ENCODE data around the gene BACH2.
"Not testable (repeated sequence)": the region's sequence is repeated elsewhere in the genome, so short reads cannot be mapped to it uniquely, and the experiment has no call there.

BACH2 gene

DNA sequence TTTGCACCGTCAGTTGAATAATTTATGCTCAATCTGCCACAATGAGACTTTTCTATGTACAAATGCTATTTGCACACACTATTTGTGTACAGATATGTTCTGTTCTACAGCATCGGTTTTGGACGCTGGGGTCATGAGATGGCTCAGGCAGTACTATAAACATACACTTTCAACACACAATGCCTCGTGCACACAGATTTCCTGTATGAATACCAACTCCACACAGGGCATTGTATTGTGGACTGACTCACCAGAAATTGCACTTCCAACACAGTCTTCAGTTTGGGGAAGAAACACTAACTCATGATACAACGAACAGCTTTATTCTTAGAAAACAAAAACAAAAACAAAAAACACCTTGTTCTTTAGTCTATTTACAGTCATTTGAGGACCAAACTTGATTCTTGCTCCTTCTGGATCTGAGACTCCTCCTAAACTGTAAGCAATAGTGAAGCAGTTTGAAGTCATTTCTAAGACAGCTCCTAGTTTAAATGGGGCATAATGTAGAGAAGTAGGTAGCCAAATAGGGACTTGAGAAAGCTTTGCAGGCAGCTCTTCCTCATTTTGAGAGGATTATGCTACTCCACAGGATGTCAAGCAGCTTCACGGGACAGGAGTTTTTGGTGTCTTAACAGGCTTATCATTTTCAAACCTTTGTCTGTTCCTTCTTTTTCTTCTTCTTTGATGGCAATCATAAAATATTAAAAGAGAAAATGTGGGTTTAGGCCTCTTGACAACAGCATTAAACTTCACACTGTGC is 368.7 kb downstream of the BACH2 start:
- DNase-seq: no peak

DNA sequence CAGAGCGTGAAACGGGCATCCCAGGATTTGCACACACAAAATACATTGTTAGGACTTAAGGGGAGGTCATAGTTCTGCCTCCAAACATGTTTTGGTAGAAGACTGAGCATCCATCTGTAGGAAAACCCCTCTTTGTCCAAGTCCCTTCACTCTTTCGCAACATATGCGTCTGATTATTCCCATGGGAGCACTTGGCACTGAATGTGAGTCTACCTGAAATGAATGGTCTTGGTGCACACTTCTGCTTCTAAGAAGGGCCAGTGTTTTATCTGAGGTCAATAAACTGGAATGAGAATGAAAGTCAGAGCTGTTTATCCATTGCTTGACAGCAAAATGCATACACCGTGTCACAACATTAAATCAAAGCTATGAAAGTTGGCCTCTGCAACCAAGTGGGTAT is 369.4 kb downstream of the BACH2 start:
- no peak for DNase-seq

DNA sequence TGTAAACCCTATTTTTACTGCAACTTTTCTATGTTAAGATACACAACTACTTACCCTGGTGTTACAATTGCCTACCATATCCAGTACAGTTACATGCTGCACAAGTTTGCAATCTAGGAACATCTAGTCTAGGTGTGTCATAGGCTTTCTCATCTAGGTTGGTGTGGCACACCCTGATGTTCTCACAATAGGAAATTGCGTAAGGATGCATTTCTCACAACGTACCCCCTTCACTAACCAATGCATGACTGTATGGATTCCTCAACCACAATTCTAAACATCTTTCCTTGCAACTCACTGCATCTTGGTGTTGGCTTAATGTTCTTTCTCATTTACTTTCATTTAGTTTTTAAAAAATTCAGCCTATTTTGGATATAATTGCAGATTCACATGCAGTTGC is 370.8 kb downstream of the BACH2 start:
- no peak for DNase-seq

DNA sequence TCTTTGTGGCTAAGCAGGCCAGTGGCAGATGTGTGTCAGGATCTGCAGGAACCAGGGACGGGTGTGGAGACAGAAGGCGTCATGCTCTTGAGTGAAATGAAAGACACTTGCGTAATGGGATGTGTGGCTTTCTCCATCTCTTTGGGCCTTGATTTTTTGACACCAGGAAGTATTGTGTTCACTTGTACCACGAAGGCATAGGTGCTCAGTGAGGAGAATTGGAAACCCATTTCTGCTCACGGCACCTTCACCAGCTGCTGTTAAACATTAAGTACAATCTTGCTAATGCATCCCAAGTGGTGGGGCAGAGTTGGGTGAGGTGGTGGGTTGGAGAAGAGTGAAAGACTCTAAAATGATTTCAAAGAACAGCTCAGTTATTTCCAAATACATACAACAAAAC is 372.4 kb downstream of the BACH2 start:
- no peak for DNase-seq

DNA sequence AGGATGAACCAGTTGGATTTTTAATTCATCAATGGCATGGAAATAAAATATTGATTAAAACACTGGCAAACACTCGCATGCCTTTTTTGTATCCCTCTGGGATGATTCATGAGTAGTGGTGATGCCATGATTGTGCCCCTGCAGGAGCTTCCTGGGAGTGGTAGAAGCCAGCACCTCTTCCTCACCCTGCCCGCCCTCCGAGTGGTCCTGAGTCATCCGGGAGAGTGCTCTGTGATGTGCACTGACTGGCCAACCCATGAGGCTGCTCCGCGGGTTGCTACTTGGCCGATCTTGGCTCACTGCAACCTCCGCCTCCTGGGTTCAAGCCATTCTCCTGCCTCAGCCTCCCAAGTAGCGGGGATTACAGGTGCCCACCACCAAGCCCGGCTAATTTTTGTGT is 375.0 kb downstream of the BACH2 start:
- DNase-seq: no peak

DNA sequence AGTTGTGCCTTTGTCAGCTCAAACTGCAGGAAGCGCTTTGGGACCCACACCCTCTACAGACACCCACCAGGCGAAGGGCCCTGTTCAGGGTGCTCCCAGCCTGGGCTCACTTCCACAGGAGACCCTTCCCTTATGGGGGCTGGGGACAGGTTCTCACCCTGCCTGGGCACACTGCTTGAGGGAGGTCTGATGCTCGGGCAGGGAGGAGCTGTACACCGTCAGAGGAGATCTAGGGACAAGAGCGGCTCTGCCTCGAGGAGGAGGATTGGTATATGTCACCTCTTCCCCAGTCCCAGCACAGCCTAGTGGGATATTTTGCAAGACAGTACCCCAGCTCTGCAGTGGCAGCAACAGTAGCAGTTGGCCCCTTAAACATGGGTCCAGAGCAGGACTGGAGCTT is 375.4 kb downstream of the BACH2 start:
- DNase-seq: no peak

DNA sequence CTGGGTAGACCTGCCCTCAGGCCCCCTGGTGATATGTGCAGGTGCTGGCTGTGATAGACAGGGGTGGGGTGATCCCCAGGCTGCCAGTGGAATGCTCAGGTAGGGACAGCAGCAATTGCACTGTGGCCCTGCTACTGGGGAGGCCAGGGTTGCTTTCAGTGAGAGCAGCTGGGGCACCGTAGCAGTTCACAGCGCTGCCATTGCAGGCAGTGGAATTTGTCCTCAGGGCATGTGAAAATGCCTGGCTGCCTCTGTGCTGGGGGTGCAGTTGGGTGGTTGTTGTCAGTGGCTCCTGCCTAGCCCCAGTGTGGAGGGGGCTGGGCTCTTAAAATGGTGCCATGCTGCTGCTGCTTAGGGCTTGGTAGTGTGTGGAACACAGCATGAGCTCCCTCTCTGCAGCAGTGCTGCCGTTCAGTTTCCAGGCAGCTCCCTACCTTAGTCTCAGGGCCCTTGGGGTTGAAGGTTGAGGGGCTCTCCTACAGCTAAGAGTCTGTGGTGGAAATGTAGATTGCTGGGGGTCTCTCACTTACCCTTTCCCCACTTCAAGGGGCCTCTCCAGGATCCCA is 378.8 kb downstream of the BACH2 start:
- DNase-seq: no peak

DNA sequence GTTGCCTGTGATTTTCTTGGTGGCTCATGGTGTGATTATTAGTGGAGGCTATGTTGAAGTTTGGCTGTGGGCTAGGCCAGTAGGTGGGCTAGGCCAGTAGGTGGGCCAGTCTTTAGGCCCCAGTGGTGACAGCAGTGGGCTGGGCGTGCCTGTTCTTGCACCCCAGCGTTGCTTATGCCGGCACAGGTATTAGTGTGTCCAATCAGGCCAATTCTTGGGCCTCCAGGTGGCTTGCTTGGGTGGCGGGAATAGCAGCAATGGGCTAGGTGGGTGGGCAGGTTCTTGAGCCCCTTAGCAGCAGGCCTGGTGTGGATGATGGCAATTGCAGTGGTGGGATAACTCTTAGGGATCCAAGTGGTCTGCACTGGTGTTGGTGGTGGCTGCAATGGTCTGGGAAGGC is 379.4 kb downstream of the BACH2 start:
- DNase-seq: no peak

DNA sequence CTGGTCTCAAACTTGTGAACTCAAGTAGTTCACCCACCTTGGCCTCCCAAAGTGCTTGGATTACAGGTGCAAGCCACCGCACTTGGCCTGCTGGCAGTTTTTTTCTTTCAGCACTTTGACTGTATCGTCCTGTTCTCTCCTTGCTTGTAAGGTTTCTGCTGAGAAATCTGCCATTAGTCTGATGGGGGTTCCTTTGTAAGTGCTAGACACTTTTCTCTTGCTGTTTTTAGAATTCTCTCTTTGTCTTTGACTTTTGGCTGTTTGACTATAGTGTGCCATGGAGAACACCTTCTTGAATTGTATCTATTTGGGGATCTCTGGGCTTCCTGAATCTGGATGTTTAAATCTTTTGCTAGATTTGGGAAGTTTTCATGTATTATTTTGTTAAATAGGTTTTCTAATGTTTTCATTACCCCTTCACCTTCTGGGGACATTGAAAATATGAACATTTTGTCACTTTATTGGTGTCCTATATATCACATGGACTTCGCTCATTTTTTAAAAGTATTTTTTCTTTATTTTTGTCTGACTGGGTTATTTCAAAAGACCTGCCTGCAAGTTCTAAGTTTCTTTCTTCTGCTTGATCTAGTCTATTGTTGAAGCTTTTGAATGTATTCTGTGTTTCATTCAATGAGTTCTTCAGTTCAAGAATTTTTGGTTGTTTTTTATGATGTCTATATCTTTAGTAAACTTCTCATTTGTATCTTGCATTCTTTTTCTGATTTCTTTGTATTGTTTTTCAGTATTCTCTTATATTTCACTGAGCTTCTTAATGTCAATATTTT is 380.3 kb downstream of the BACH2 start:
- DNase-seq: no peak

DNA sequence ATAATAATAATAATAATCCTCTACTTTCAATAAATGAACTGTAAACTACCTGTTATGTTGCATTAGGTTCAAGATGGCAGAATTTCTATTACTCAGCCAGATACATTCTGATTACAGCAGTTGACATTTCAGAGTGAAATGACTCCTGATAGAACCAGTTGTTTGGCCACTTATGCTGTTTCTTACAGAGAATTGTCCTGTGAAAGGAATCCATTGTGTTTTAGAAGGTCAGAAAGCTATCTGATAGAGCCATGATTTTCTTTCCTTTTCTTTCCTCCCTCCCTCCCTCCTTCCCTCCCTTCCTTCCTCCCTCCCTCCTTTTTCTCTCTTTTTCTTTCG is 385.8 kb downstream of the BACH2 start:
- no peak for DNase-seq

DNA sequence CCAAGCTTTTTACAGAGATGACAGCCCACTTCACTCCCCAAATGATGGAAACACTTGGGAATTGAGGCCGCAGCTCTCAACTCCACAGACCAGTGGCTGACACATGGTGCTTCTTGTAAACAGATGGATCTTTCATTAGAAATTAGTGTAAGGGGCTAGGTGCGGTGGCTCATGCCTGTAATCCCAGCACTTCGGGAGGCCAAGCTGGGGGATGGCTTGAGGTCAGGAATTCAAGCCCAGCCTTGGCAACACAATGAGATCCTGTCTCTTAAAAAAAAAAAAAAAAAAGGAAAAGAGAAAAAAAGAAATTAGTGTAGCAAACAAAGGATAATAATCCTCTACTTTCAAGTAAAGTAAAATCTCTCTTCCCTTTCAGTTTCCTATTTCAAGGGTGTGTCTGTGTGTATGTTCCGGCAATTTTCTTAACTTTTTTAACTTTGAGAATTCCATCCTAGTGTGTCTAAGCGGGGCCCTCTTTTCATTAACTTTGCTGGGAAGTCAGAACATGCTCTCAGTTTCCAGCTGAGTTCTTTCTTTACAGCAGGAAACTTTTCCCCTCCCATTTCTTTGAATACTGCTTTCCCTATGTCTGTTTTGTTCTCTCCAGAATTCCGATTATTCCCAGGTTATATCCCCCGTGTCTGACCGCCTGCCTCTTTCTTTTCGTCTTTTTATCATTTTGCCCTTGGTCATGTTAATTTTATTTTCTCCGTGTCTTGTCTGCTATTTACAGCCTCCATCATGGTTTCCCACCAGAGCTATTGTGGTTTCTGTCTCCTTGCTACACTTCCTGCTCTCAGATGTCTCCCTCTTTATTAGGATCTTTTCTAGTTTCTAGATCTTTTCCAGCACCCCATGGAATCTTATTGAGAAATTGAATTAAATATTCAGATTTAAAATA is 386.4 kb downstream of the BACH2 start:
- DNase-seq: not testable (repeated sequence)

DNA sequence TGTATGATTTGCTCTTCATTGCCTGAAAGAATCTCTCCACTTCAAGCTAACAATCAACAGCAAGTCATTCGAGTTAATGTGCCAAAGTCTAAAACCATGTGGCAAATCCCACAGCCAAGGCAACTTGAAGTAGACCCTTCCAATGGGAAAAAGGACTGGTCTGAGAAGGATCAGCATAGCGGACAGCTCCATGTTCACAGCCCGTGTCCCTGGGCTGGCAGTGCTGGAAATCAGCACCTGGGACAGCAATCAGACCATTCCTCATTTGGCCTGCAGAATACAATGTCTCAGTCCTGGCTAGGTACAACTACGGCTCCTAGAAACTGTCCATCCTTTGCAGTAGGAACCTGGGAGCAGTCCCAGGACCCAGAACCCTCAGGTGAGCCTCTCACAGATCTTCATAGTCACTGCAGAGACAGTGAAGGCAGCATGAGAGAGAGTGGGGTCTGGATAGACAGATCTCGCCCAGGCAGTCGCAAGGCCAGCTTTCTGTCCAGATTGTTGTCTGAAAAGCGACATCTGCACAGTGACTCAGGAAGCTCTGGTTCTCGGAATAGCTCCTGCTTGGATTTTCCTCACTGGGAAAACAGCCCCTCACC is 401.3 kb downstream of the BACH2 start:
- DNase-seq: no peak

DNA sequence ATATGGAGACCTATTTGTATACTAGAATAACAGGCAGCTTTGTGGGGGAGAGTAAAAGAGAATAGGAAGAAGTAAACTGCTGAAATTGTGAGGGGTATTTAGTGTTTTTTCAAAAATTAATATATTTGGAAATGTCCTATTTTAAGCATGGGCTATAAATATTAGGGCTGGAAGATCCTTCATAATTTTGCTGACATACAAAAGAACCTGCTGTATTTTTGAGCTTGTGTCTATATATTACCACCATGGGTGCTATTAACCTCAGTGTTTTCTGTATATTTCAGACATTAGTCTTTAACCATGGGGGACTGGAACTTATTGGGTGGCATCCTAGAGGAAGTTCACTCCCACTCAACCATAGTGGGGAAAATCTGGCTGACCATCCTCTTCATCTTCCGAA is 402.5 kb downstream of the BACH2 start, which contains the start of gene GJA10:
TSS of gene GJA10 (plus strand) at position 301 of the 400 bp plus-strand sequence. CDS start at position 301, 0 bp downstream.
- no peak for DNase-seq

DNA sequence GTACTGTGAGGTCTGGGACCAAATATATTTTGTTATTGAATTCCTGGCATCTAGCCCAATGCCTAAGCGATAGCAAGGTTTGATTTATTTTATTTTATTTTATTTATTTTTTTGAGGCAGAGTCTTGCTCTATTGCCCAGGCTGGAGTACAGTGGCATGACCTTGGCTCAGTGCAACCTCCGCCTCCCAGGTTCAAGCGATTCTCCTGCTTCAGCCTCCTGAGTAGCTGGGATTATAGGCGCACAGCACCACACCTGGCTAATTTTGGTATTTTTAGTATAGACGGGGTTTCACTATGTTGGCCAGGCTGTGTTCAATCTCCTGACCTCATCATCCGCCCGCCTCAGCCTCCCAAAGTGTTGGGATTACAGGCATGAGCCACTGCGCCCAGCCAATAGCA is 404.1 kb downstream of the BACH2 start:
- not testable (repeated sequence) for DNase-seq

DNA sequence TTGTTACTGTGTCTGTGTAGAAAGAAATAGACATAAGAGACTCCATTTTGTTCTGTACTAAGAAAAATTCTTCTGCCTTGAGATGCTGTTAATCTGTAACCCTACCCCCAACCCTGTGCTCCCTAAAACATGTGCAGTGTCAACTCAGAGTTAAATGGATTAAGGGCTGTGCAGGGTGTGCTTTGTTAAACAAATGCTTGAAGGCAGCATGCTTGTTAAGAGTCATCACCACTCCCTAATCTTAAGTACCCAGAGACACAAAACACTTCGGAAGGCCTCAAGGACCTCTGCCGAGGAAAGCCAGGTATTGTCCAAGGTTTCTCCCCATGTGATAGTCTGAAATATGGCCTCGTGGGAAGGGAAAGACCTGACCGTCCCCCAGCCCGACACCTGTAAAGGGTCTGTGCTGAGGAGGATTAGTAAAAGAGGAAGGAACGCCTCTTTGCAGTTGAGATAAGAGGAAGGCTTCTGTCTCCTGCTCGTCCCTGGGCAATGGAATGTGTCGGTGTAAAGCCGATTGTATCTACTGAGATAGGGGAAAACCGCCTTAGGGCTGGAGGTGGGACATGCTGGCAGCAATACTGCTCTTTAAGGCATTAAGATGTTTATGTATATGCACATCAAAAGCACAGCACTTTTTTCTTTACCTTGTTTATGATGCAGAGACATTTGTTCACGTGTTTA is 405.7 kb downstream of the BACH2 start:
- DNase-seq: not testable (repeated sequence)

DNA sequence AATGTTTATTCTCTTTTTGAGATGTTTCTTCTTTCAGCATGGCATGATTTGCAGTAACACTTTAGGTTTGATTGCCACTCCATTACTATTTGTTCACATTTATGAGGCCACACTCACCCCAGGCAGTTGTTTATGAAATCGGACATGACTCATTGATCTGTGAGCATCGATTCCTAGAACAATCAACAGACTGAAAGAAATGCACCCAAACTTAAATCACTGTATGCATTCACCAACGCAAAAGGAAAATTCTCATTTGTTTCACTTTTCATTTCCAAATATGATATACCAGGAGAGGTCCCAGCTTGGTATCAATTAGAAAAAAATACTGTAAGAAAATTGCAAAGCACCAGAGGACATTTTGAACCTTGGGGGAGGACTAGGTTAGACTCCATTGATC is 407.8 kb downstream of the BACH2 start:
- no peak for DNase-seq

DNA sequence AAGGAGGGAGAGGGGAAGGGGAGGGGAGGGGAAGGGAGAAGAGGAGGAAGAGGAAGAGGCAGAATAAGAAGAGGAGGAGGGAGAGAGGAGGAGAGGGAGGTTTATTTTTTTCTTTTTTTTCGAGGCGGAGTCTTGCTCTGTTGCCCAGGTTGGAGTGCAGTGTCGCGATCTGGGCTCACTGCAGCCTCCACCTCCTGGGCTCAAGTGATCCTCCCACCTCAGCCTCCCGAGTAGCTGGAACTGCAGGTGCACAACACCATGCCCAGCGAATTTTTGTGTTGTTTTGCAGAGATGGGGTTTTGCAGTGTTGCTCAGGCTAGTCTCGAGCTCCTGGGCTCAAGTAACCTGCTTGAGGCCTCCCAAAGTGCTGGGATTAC is 408.5 kb downstream of the BACH2 start:
- no peak for DNase-seq

DNA sequence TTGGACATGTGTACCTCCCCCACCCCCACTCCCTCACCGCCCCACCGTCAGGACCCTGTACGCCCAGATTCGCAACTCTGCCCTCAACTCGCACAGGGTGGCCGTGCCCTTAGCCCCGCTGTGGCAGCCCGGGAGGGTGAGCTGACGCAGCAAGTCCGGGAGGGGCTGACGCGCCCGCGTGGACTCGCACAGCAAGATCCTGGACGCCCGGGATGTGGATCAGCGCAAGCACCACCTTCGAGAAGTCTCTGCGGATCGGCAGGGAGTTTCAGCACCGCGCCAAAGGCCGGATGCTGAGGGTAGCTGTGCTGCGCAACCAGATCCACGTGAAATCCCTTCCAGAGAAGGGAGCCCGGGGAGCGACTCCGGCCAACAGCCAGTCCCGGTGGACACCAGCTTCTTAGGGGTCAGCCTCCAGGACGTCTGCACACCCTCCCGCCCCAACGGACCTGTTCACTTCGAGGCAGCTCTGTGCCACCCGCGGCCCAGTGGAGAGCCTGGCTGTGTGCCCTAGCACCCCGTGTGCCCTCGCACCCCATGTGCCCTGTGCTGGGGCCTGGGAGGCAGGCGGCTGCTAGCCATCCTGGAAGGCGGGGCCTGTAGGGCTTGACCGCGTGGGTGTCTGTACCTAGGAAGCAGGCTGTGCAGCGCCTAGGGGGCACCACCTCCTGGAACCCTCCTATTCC is 409.0 kb downstream of the BACH2 start:
- no peak for DNase-seq

DNA sequence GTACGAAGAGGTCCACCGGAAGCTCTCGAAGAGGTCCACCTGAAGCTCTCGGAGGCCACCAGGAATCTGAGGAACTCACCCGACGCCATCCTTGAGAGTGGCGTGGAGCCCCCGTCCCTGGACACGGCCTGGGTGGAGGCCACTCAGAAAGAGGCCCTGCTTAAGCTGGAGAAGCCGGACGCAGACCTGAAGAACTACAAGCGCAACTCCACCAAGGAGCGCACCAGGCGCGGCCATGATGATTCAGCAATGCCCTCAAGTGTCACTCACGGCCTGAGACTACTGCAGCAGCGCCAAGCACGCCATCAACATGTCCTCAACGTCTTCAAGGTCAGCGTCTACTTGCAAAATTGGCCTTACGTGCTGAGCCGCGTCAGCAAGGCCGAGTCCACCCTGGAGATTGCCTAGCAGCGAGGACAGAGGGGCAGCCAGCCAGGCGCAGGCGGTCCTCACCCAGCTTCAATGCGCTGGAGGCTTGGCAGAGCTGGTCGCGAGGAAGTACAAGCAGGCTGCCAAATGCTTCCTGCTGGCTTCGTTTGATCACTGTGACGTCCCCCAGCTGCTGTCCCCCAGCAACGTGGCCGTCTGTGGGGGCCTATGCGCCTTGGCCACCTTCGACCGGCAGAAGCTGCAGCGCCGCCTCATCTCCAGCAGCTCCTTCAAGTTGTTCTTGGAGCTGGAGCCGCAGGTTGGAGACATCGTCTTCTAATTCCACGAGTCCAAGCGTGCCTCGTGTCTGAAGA is 410.1 kb downstream of the BACH2 start:
- no peak for DNase-seq
